SK-N-SH (cell line): Measurements from ENCODE around the gene PROSER2. TPM values are rescaled to one million over a fixed set of nuclear protein-coding genes. Genes with fewer than 3 reads are reported as not detected.

Experiments
- CTCF ChIA-PET: fragments of 300-600, 350-600 bp; formaldehyde crosslinking; extraction: SDS; loops from one replicate; lab custom pipeline; 2021; lab: Yijun Ruan, JAX
- POLR2A ChIA-PET: fragments of 350-600 bp; sonication (Branson Sonifier 250); formaldehyde crosslinking; extraction: SDS; loops from one replicate; lab custom pipeline; 2020; ENCODE audit warnings: antibody characterized with exemption, inconsistent platforms; lab: Yijun Ruan, JAX
- DNase-seq: peaks from one replicate; pipeline ENCODE4 v3.0.0; 2012
- H2AFZ ChIP-seq: fragments of 200-600 bp; sonication (generic); 2 replicates; pipeline ENCODE4 v1.8.1; 2016; ENCODE audit warnings: antibody characterized with exemption, mild to moderate bottlenecking, low read depth
- H3F3A ChIP-seq: fragments of 200-600 bp; sonication (generic); replicated peaks from 2 replicates; pipeline ENCODE3; 2016; ENCODE audit warnings: antibody characterized with exemption, mild to moderate bottlenecking; ENCODE audit not compliant: insufficient read depth
- H3K27ac ChIP-seq, 2 experiments: fragments of 200-500 bp in 1 of 2; fragments of 200-600 bp in 1 of 2; sonication (Bioruptor generic) in 1 of 2; sonication (generic), shearing (Covaris generic) in 1 of 2; 2 replicates each; pipeline versions ENCODE4 v1.5.1 to v1.6.1; 2014 to 2016; ENCODE audit warnings: low read depth in 2 of 2, inconsistent platforms in 1 of 2, low read length in 1 of 2, mild to moderate bottlenecking in 1 of 2, mixed read lengths in 1 of 2
- H3K27me3 ChIP-seq: fragments of 200-600 bp; sonication (generic), shearing (Covaris generic); 2 replicates; pipeline ENCODE4 v1.6.1; 2016; ENCODE audit warnings: mixed run types; ENCODE audit not compliant: insufficient read depth
- H3K36me3 ChIP-seq, 2 experiments: fragments of 200-500 bp in 1 of 2; fragments of 200-600 bp in 1 of 2; sonication (Bioruptor generic) in 1 of 2; sonication (generic) in 1 of 2; replicated peaks in 1 of 2; 2 replicates each; pipeline versions ENCODE3 to v1.5.1; 2014 to 2016; ENCODE audit warnings: low read length in 1 of 2, mild to moderate bottlenecking in 1 of 2; ENCODE audit not compliant: insufficient read depth in 2 of 2, control insufficient read depth in 1 of 2
- H3K4me1 ChIP-seq, 2 experiments: fragments of 200-500 bp in 1 of 2; fragments of 200-600 bp in 1 of 2; sonication (Bioruptor generic) in 1 of 2; sonication (generic), shearing (Covaris generic) in 1 of 2; 2 replicates each; pipeline versions ENCODE4 v1.5.1 to v1.6.1; 2014 to 2016; ENCODE audit warnings: low read depth in 1 of 2, low read length in 1 of 2, mixed run types in 1 of 2; ENCODE audit not compliant: insufficient read depth in 2 of 2, control insufficient read depth in 1 of 2
- H3K4me2 ChIP-seq: fragments of 200-600 bp; sonication (generic), shearing (Covaris generic); 2 replicates; pipeline ENCODE4 v1.6.1; 2017; ENCODE audit warnings: mixed run types
- H3K4me3 ChIP-seq, 2 experiments: fragments of 200-500 bp in 1 of 2; fragments of 200-600 bp in 1 of 2; sonication (Bioruptor generic) in 1 of 2; sonication (generic), shearing (Covaris generic) in 1 of 2; 2 replicates each; pipeline versions ENCODE4 v1.5.1 to v1.8.1; 2014 to 2016; ENCODE audit warnings: low read depth in 2 of 2, inconsistent platforms in 1 of 2, low read length in 1 of 2, mild to moderate bottlenecking in 1 of 2, mixed read lengths in 1 of 2, moderate library complexity in 1 of 2
- H3K79me2 ChIP-seq: fragments of 200-600 bp; sonication (generic); 2 replicates; pipeline ENCODE4 v1.8.1; 2017; ENCODE audit warnings: mild to moderate bottlenecking; ENCODE audit not compliant: insufficient read depth
- H3K9ac ChIP-seq: fragments of 200-600 bp; sonication (generic); 2 replicates; pipeline ENCODE4 v1.6.1; 2017; ENCODE audit warnings: mixed run types
- H3K9me2 ChIP-seq: fragments of 200-600 bp; sonication (generic); 2 replicates; pipeline ENCODE4 v1.6.1; 2017; ENCODE audit warnings: mixed run types
- H3K9me3 ChIP-seq: fragments of 200-600 bp; sonication (generic); 2 replicates; pipeline ENCODE4 v1.6.1; 2017; ENCODE audit warnings: mixed run types, mild to moderate bottlenecking, moderate library complexity
- H4K20me1 ChIP-seq: fragments of 200-600 bp; sonication (generic); 2 replicates; pipeline ENCODE4 v1.6.1; 2017; ENCODE audit warnings: mild to moderate bottlenecking, mixed run types; ENCODE audit not compliant: insufficient read depth
- CHD2 ChIP-seq: fragments of 150-350 bp; IDR thresholded peaks from 2 replicates; pipeline ENCODE4 v1.6.1; 2018; ENCODE audit warnings: low read length; ENCODE audit not compliant: partially characterized antibody
- CTCF ChIP-seq: fragments of 200-600 bp; sonication (generic); IDR thresholded peaks from 2 replicates; pipeline ENCODE4 v1.6.1; 2017; ENCODE audit warnings: antibody characterized with exemption, mild to moderate bottlenecking, moderate library complexity
- ELF1 ChIP-seq: IDR thresholded peaks from 2 replicates; pipeline ENCODE4 v1.4.0; 2012
- EZH2phosphoT487 ChIP-seq: fragments of 200-600 bp; sonication (generic); IDR thresholded peaks from 2 replicates; pipeline ENCODE4 v1.6.1; 2017; ENCODE audit warnings: low read depth, mixed run types, mild to moderate bottlenecking, antibody characterized with exemption, moderate library complexity, borderline replicate concordance
- IRF3 ChIP-seq: fragments of 150-350 bp; IDR thresholded peaks from 2 replicates; pipeline ENCODE4 v1.6.1; 2016; ENCODE audit warnings: mild to moderate bottlenecking, low read depth, low read length
- MEF2A ChIP-seq: IDR thresholded peaks from 2 replicates; pipeline ENCODE4 v1.4.0; 2012; ENCODE audit warnings: low read depth, borderline replicate concordance
- MXI1 ChIP-seq: IDR thresholded peaks from 2 replicates; pipeline ENCODE4 v1.6.1; 2012; ENCODE audit warnings: mild to moderate bottlenecking, low read depth, low read length, improper control_type of control experiment
- NFIC ChIP-seq: IDR thresholded peaks from 2 replicates; pipeline ENCODE4 v1.4.0; 2012; ENCODE audit warnings: borderline replicate concordance
- RAD21 ChIP-seq: IDR thresholded peaks from 2 replicates; pipeline ENCODE4 v1.6.1; 2012; ENCODE audit warnings: mild to moderate bottlenecking, low read length
- RCOR1 ChIP-seq: fragments of 150-350 bp; IDR thresholded peaks from 2 replicates; pipeline ENCODE4 v1.6.1; 2017; ENCODE audit warnings: antibody characterized with exemption, low read length
- SIN3A ChIP-seq: IDR thresholded peaks from 2 replicates; pipeline ENCODE4 v1.6.1; 2012; ENCODE audit warnings: low read depth, mild to moderate bottlenecking, low read length, moderate library complexity, borderline replicate concordance
- SMC3 ChIP-seq: IDR thresholded peaks from 2 replicates; pipeline ENCODE4 v1.6.1; 2012; ENCODE audit warnings: low read depth, low read length, improper control_type of control experiment
- TCF12 ChIP-seq: IDR thresholded peaks from 2 replicates; pipeline ENCODE4 v1.4.0; 2012
- TEAD4 ChIP-seq: IDR thresholded peaks from 2 replicates; pipeline ENCODE4 v1.4.0; 2012; ENCODE audit warnings: mild to moderate bottlenecking, borderline replicate concordance; ENCODE audit not compliant: insufficient read depth
- USF2 ChIP-seq: fragments of 150-350 bp; IDR thresholded peaks from 2 replicates; pipeline ENCODE4 v1.6.1; 2017; ENCODE audit warnings: antibody characterized with exemption, low read length, low read depth, borderline replicate concordance
- YY1 ChIP-seq: IDR thresholded peaks from 2 replicates; pipeline ENCODE4 v1.4.0; 2012; ENCODE audit warnings: low read depth, mild to moderate bottlenecking
- WGBS: methylation state at CpG from one replicate; pipeline ENCODE4 v1.1.6; 2017; ENCODE audit warnings: low lambda C conversion rate; 5-methylcytosine and 5-hydroxymethylcytosine counted together
- polyA plus RNA-seq, 3 experiments: library from polyadenylated mRNA; depleted of rRNA; stranded (reverse); fragments of >200 nt; gene quantifications; 2 replicates each; pipeline ENCODE4 v1.2.3, GENCODE V29; 2012
- TF ChIP-seq, protein P1 (sequence below): IDR thresholded peaks from 2 replicates; pipeline ENCODE4 v1.4.0; 2012; ENCODE audit warnings: low read depth, borderline replicate concordance
- TF ChIP-seq, protein P2 (sequence below): IDR thresholded peaks from 2 replicates; pipeline ENCODE4; 2012
- TF ChIP-seq, protein P3 (sequence below): IDR thresholded peaks from 2 replicates; pipeline ENCODE4 v1.4.0; 2012; ENCODE audit warnings: low read depth

The PROSER2 gene
- polyA plus RNA-seq (2012; rRNA removed), result 0.86 and 0.95 TPM in 2 replicates
- 0.63 and 0.73 TPM in 2 replicates for polyA plus RNA-seq (2012; cell fraction: cytosol; rRNA removed)
- 1.5 and 2.7 TPM in 2 replicates for polyA plus RNA-seq (2012; cell fraction: nucleus; rRNA removed)

- H3K4me1 ChIP-seq, result peaks cover 0 to 8% of the 10 kb centered on the region in 2 experiments; a peak in 3 of 4 replicates
- H3K9me2 ChIP-seq, result no peaks in the 10 kb centered on the region
- H3K36me3 ChIP-seq, result no peaks in the 10 kb centered on the region
- H3K27me3 ChIP-seq, result peaks cover 20% of the 10 kb centered on the region; the same call in 1 of the 2 replicates
- POLR2A ChIA-PET, result no interaction called here
- peak within 1 kb of the TSS; percentile 76 for H3K4me2 ChIP-seq
- H3K27ac ChIP-seq, result no peak within 1 kb of the TSS
- CTCF ChIA-PET, result interaction anchor here (0.9 to 1.9 kb wide), 2 partner anchors 40 to 163 kb away, joined by 3 to 7 read pairs; no protein-coding TSS in a partner anchor
- no peaks in the 10 kb centered on the region for H3K9me3 ChIP-seq
- peaks cover 10% of the 10 kb centered on the region for H3F3A ChIP-seq
- peak within 1 kb of the TSS; percentile 85 for H2AFZ ChIP-seq
- H3K79me2 ChIP-seq, result no peaks in the 10 kb centered on the region
- WGBS, result 6% methylated on average over 40 of the region's 114 CpGs
- TF ChIP-seq MXI1 (no peak), IRF3 (no peak), RCOR1 (no peak), RAD21 (no peak), NFIC (no peak), YY1 (no peak), EZH2phosphoT487 (no peak), TEAD4 (no peak), MEF2A (no peak), CHD2 (no peak), USF2 (no peak), SMC3 (no peak), TCF12 (no peak), ELF1 (no peak), SIN3A (no peak), CTCF (no peak)
- TF ChIP-seq, protein P1, sequence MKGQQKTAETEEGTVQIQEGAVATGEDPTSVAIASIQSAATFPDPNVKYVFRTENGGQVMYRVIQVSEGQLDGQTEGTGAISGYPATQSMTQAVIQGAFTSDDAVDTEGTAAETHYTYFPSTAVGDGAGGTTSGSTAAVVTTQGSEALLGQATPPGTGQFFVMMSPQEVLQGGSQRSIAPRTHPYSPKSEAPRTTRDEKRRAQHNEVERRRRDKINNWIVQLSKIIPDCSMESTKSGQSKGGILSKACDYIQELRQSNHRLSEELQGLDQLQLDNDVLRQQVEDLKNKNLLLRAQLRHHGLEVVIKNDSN, result no peak
- TF ChIP-seq, protein P2, sequence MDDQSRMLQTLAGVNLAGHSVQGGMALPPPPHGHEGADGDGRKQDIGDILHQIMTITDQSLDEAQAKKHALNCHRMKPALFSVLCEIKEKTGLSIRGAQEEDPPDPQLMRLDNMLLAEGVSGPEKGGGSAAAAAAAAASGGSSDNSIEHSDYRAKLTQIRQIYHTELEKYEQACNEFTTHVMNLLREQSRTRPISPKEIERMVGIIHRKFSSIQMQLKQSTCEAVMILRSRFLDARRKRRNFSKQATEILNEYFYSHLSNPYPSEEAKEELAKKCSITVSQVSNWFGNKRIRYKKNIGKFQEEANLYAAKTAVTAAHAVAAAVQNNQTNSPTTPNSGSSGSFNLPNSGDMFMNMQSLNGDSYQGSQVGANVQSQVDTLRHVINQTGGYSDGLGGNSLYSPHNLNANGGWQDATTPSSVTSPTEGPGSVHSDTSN, result no peak
- TF ChIP-seq, protein P3, sequence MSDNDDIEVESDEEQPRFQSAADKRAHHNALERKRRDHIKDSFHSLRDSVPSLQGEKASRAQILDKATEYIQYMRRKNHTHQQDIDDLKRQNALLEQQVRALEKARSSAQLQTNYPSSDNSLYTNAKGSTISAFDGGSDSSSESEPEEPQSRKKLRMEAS, result no peak
- H3K9ac ChIP-seq, result peak within 1 kb of the TSS; percentile 39; the same call in 1 of the 2 replicates
- H3K4me3 ChIP-seq, result peak within 1 kb of the TSS; percentile 64 to 66
- no peaks in the 10 kb centered on the region for H4K20me1 ChIP-seq
- peak; percentile 82 for DNase-seq
Observed at GRCh38 chr10:11823122-11823988, at the start of gene PROSER2. Gene PROSER2, plus strand, starts transcription at chr10:11823356. Its CDS starts 28,722 bp downstream, at chr10:11852078.
